SK-N-SH (cell line): ENCODE results near the gene EHD2. TPM values are rescaled to one million over a fixed set of nuclear protein-coding genes. Genes with fewer than 3 reads are reported as not detected.
A peak's percentile ranks its signal among the peaks of the same experiment; 100 is the strongest.

Experiments
- CTCF ChIA-PET: fragments of 300-600, 350-600 bp; formaldehyde crosslinking; extraction: SDS; loops from one replicate; lab custom pipeline; 2021; lab: Yijun Ruan, JAX
- POLR2A ChIA-PET: fragments of 350-600 bp; sonication (Branson Sonifier 250); formaldehyde crosslinking; extraction: SDS; loops from one replicate; lab custom pipeline; 2020; ENCODE audit warnings: antibody characterized with exemption, inconsistent platforms; lab: Yijun Ruan, JAX
- DNase-seq: peaks from one replicate; pipeline ENCODE4 v3.0.0; 2012
- H2AFZ ChIP-seq: fragments of 200-600 bp; sonication (generic); 2 replicates; pipeline ENCODE4 v1.8.1; 2016; ENCODE audit warnings: antibody characterized with exemption, mild to moderate bottlenecking, low read depth
- H3F3A ChIP-seq: fragments of 200-600 bp; sonication (generic); replicated peaks from 2 replicates; pipeline ENCODE3; 2016; ENCODE audit warnings: antibody characterized with exemption, mild to moderate bottlenecking; ENCODE audit not compliant: insufficient read depth
- H3K27ac ChIP-seq, 2 experiments: fragments of 200-500 bp in 1 of 2; fragments of 200-600 bp in 1 of 2; sonication (Bioruptor generic) in 1 of 2; sonication (generic), shearing (Covaris generic) in 1 of 2; 2 replicates each; pipeline versions ENCODE4 v1.5.1 to v1.6.1; 2014 to 2016; ENCODE audit warnings: low read depth in 2 of 2, inconsistent platforms in 1 of 2, low read length in 1 of 2, mild to moderate bottlenecking in 1 of 2, mixed read lengths in 1 of 2
- H3K27me3 ChIP-seq: fragments of 200-600 bp; sonication (generic), shearing (Covaris generic); 2 replicates; pipeline ENCODE4 v1.6.1; 2016; ENCODE audit warnings: mixed run types; ENCODE audit not compliant: insufficient read depth
- H3K36me3 ChIP-seq, 2 experiments: fragments of 200-500 bp in 1 of 2; fragments of 200-600 bp in 1 of 2; sonication (Bioruptor generic) in 1 of 2; sonication (generic) in 1 of 2; replicated peaks in 1 of 2; 2 replicates each; pipeline versions ENCODE3 to v1.5.1; 2014 to 2016; ENCODE audit warnings: low read length in 1 of 2, mild to moderate bottlenecking in 1 of 2; ENCODE audit not compliant: insufficient read depth in 2 of 2, control insufficient read depth in 1 of 2
- H3K4me1 ChIP-seq, 2 experiments: fragments of 200-500 bp in 1 of 2; fragments of 200-600 bp in 1 of 2; sonication (Bioruptor generic) in 1 of 2; sonication (generic), shearing (Covaris generic) in 1 of 2; 2 replicates each; pipeline versions ENCODE4 v1.5.1 to v1.6.1; 2014 to 2016; ENCODE audit warnings: low read depth in 1 of 2, low read length in 1 of 2, mixed run types in 1 of 2; ENCODE audit not compliant: insufficient read depth in 2 of 2, control insufficient read depth in 1 of 2
- H3K4me2 ChIP-seq: fragments of 200-600 bp; sonication (generic), shearing (Covaris generic); 2 replicates; pipeline ENCODE4 v1.6.1; 2017; ENCODE audit warnings: mixed run types
- H3K4me3 ChIP-seq, 2 experiments: fragments of 200-500 bp in 1 of 2; fragments of 200-600 bp in 1 of 2; sonication (Bioruptor generic) in 1 of 2; sonication (generic), shearing (Covaris generic) in 1 of 2; 2 replicates each; pipeline versions ENCODE4 v1.5.1 to v1.8.1; 2014 to 2016; ENCODE audit warnings: low read depth in 2 of 2, inconsistent platforms in 1 of 2, low read length in 1 of 2, mild to moderate bottlenecking in 1 of 2, mixed read lengths in 1 of 2, moderate library complexity in 1 of 2
- H3K79me2 ChIP-seq: fragments of 200-600 bp; sonication (generic); 2 replicates; pipeline ENCODE4 v1.8.1; 2017; ENCODE audit warnings: mild to moderate bottlenecking; ENCODE audit not compliant: insufficient read depth
- H3K9ac ChIP-seq: fragments of 200-600 bp; sonication (generic); 2 replicates; pipeline ENCODE4 v1.6.1; 2017; ENCODE audit warnings: mixed run types
- H3K9me2 ChIP-seq: fragments of 200-600 bp; sonication (generic); 2 replicates; pipeline ENCODE4 v1.6.1; 2017; ENCODE audit warnings: mixed run types
- H3K9me3 ChIP-seq: fragments of 200-600 bp; sonication (generic); 2 replicates; pipeline ENCODE4 v1.6.1; 2017; ENCODE audit warnings: mixed run types, mild to moderate bottlenecking, moderate library complexity
- H4K20me1 ChIP-seq: fragments of 200-600 bp; sonication (generic); 2 replicates; pipeline ENCODE4 v1.6.1; 2017; ENCODE audit warnings: mild to moderate bottlenecking, mixed run types; ENCODE audit not compliant: insufficient read depth
- ELF1 ChIP-seq: IDR thresholded peaks from 2 replicates; pipeline ENCODE4 v1.4.0; 2012
- FOSL2 ChIP-seq: IDR thresholded peaks from 2 replicates; pipeline ENCODE4 v1.4.0; 2012; ENCODE audit warnings: low read depth, mild to moderate bottlenecking, moderate library complexity, borderline replicate concordance
- FOXM1 ChIP-seq: IDR thresholded peaks from 2 replicates; pipeline ENCODE4 v1.4.0; 2012; ENCODE audit warnings: low read depth, mild to moderate bottlenecking
- JUND ChIP-seq: IDR thresholded peaks from 2 replicates; pipeline ENCODE4 v1.4.0; 2012
- MEF2A ChIP-seq: IDR thresholded peaks from 2 replicates; pipeline ENCODE4 v1.4.0; 2012; ENCODE audit warnings: low read depth, borderline replicate concordance
- NFIC ChIP-seq: IDR thresholded peaks from 2 replicates; pipeline ENCODE4 v1.4.0; 2012; ENCODE audit warnings: borderline replicate concordance
- NRF1 ChIP-seq: IDR thresholded peaks from 2 replicates; pipeline ENCODE4 v1.6.1; 2012; ENCODE audit warnings: low read depth, mild to moderate bottlenecking, low read length
- RAD21 ChIP-seq: IDR thresholded peaks from 2 replicates; pipeline ENCODE4 v1.6.1; 2012; ENCODE audit warnings: mild to moderate bottlenecking, low read length
- RCOR1 ChIP-seq: fragments of 150-350 bp; IDR thresholded peaks from 2 replicates; pipeline ENCODE4 v1.6.1; 2017; ENCODE audit warnings: antibody characterized with exemption, low read length
- RFX5 ChIP-seq: IDR thresholded peaks from 2 replicates; pipeline ENCODE4 v1.6.1; 2012; ENCODE audit warnings: mild to moderate bottlenecking, improper control_type of control experiment, low read length
- SIN3A ChIP-seq: IDR thresholded peaks from 2 replicates; pipeline ENCODE4 v1.6.1; 2012; ENCODE audit warnings: low read depth, mild to moderate bottlenecking, low read length, moderate library complexity, borderline replicate concordance
- SMC3 ChIP-seq: IDR thresholded peaks from 2 replicates; pipeline ENCODE4 v1.6.1; 2012; ENCODE audit warnings: low read depth, low read length, improper control_type of control experiment
- TAF1 ChIP-seq: IDR thresholded peaks from 2 replicates; pipeline ENCODE4 v1.6.1; 2012; ENCODE audit warnings: low read depth, mild to moderate bottlenecking, low read length, moderate library complexity, borderline replicate concordance
- TEAD4 ChIP-seq: IDR thresholded peaks from 2 replicates; pipeline ENCODE4 v1.4.0; 2012; ENCODE audit warnings: mild to moderate bottlenecking, borderline replicate concordance; ENCODE audit not compliant: insufficient read depth
- YY1 ChIP-seq: IDR thresholded peaks from 2 replicates; pipeline ENCODE4 v1.4.0; 2012; ENCODE audit warnings: low read depth, mild to moderate bottlenecking
- WGBS: methylation state at CpG from one replicate; pipeline ENCODE4 v1.1.6; 2017; ENCODE audit warnings: low lambda C conversion rate; 5-methylcytosine and 5-hydroxymethylcytosine counted together
- polyA plus RNA-seq, 3 experiments: library from polyadenylated mRNA; depleted of rRNA; stranded (reverse); fragments of >200 nt; gene quantifications; 2 replicates each; pipeline ENCODE4 v1.2.3, GENCODE V29; 2012
- TF ChIP-seq, protein P1 (sequence below): fragments of 150-350 bp; IDR thresholded peaks from 2 replicates; pipeline ENCODE4 v1.6.1; 2017; ENCODE audit warnings: antibody characterized with exemption, low read length, low read depth, borderline replicate concordance
- TF ChIP-seq, protein P2 (sequence below): IDR thresholded peaks from 2 replicates; pipeline ENCODE4 v1.4.0; 2012; ENCODE audit warnings: low read depth, borderline replicate concordance
- TF ChIP-seq, protein P3 (sequence below): IDR thresholded peaks from 2 replicates; pipeline ENCODE4 v1.6.1; 2012; ENCODE audit warnings: mild to moderate bottlenecking, low read depth, low read length, moderate library complexity
- TF ChIP-seq, protein P4 (sequence below): IDR thresholded peaks from 2 replicates; pipeline ENCODE4 v1.4.0; 2012; ENCODE audit warnings: low read depth
- TF ChIP-seq, protein P5 (sequence below): fragments of 200-600 bp; sonication (generic); IDR thresholded peaks from 2 replicates; pipeline ENCODE4 v1.6.1; 2017; ENCODE audit warnings: antibody characterized with exemption, mild to moderate bottlenecking, moderate library complexity

Gene EHD2
- polyA plus RNA-seq, 1 of the 3 experiments (the other 2 are of a cell fraction): 55.5 TPM

DNA sequence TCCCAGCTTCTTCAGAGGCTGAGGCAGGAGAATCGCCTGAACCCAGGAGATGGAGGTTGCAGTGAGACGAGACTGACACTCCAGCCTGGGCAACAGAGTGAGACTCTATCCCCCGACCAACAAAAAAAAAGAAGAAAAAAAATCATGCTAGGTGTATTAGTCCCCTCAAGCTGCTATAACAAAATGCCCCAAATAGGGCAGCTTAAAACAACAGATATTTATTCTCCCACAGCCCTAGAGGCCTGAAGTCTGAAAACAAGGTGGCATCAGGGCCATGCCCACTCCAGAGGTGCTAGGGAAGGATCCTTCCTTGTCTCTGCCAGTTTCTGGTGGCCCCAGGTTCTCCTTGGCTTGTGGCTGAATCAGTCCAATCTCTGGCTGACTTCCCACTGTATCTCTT lies 8.6 kb upstream of the EHD2 start (continued):
- TF ChIP-seq TEAD4 (no peak), JUND (no peak)
- TF ChIP-seq, protein P1, sequence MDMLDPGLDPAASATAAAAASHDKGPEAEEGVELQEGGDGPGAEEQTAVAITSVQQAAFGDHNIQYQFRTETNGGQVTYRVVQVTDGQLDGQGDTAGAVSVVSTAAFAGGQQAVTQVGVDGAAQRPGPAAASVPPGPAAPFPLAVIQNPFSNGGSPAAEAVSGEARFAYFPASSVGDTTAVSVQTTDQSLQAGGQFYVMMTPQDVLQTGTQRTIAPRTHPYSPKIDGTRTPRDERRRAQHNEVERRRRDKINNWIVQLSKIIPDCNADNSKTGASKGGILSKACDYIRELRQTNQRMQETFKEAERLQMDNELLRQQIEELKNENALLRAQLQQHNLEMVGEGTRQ: no peak

DNA sequence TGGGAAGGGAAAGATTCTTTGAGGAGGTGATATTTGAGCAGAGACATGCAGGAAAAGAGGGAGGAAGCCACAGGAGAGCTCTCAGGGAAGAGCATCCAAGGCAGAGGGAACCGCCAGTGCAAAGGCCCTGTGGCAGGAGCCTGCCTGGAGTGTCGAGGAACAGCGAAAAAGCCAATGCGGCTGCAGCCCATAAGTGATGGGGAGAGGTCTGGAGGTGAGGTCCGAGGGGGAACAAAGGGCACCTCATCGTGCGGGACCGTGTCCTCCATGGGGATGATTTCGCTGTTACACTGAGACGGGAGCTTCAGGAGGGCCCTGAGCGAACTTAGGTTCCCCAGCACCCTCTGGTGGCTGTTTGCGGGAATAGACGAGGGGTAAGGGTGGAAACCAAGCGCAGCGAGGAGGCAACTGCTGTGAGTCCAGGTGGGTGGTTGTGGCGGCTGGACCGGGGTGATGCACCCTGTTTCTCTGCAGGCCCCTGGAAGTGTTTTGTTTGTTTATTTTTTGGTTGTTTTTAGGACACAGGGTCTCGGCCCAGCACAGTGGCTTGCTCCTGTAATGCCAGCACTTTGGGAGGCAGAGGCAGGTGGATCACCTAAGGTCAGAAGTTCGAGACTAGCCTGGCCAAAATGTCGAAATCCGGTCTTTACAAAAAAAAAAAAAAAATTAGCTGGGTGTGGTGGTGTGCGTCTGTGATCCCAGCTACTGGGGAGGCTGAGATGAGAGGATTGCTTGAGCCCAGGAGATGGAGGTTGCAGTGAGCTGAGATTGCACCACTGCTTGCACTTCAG lies 5.9 kb upstream of the EHD2 start:
- Histone ChIP-seq H3K27ac (no peak overlapping the region), H3K79me2 (no peaks in the 10 kb centered on the region), H2AFZ (no peak overlapping the region), H3K27me3 (no peaks in the 10 kb centered on the region), H3K9me2 (no peaks in the 10 kb centered on the region), H3F3A (peaks cover 10% of the 10 kb centered on the region), H3K36me3 (peaks cover 3 to 10% of the 10 kb centered on the region in 2 experiments), H4K20me1 (no peaks in the 10 kb centered on the region), H3K9ac (no peak overlapping the region), H3K4me1 (no peaks in the 10 kb centered on the region), H3K4me3 (no peak overlapping the region; a peak in 1 of 4 replicates), H3K9me3 (no peaks in the 10 kb centered on the region), H3K4me2 (no peak overlapping the region)
- TF ChIP-seq MEF2A (no peak), SIN3A (no peak), RCOR1 (peak; percentile 43; the same call in 1 of the 2 replicates), RAD21 (peak; percentile 78), SMC3 (peak; percentile 77), FOSL2 (no peak), YY1 (no peak), FOXM1 (no peak), TAF1 (no peak), NRF1 (no peak), NFIC (no peak), ELF1 (no peak), RFX5 (no peak)
- TF ChIP-seq, protein P2, sequence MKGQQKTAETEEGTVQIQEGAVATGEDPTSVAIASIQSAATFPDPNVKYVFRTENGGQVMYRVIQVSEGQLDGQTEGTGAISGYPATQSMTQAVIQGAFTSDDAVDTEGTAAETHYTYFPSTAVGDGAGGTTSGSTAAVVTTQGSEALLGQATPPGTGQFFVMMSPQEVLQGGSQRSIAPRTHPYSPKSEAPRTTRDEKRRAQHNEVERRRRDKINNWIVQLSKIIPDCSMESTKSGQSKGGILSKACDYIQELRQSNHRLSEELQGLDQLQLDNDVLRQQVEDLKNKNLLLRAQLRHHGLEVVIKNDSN: no peak
- TF ChIP-seq, protein P3, sequence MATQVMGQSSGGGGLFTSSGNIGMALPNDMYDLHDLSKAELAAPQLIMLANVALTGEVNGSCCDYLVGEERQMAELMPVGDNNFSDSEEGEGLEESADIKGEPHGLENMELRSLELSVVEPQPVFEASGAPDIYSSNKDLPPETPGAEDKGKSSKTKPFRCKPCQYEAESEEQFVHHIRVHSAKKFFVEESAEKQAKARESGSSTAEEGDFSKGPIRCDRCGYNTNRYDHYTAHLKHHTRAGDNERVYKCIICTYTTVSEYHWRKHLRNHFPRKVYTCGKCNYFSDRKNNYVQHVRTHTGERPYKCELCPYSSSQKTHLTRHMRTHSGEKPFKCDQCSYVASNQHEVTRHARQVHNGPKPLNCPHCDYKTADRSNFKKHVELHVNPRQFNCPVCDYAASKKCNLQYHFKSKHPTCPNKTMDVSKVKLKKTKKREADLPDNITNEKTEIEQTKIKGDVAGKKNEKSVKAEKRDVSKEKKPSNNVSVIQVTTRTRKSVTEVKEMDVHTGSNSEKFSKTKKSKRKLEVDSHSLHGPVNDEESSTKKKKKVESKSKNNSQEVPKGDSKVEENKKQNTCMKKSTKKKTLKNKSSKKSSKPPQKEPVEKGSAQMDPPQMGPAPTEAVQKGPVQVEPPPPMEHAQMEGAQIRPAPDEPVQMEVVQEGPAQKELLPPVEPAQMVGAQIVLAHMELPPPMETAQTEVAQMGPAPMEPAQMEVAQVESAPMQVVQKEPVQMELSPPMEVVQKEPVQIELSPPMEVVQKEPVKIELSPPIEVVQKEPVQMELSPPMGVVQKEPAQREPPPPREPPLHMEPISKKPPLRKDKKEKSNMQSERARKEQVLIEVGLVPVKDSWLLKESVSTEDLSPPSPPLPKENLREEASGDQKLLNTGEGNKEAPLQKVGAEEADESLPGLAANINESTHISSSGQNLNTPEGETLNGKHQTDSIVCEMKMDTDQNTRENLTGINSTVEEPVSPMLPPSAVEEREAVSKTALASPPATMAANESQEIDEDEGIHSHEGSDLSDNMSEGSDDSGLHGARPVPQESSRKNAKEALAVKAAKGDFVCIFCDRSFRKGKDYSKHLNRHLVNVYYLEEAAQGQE: no peak
- TF ChIP-seq, protein P4, sequence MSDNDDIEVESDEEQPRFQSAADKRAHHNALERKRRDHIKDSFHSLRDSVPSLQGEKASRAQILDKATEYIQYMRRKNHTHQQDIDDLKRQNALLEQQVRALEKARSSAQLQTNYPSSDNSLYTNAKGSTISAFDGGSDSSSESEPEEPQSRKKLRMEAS: no peak
- TF ChIP-seq, protein P5, sequence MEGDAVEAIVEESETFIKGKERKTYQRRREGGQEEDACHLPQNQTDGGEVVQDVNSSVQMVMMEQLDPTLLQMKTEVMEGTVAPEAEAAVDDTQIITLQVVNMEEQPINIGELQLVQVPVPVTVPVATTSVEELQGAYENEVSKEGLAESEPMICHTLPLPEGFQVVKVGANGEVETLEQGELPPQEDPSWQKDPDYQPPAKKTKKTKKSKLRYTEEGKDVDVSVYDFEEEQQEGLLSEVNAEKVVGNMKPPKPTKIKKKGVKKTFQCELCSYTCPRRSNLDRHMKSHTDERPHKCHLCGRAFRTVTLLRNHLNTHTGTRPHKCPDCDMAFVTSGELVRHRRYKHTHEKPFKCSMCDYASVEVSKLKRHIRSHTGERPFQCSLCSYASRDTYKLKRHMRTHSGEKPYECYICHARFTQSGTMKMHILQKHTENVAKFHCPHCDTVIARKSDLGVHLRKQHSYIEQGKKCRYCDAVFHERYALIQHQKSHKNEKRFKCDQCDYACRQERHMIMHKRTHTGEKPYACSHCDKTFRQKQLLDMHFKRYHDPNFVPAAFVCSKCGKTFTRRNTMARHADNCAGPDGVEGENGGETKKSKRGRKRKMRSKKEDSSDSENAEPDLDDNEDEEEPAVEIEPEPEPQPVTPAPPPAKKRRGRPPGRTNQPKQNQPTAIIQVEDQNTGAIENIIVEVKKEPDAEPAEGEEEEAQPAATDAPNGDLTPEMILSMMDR: peak; percentile 75
- TF ChIP-seq, protein P1: no peak
- 26% methylated on average over 20 of the region's 22 CpGs for WGBS
- ChIA-PET CTCF (interaction anchor here (0.6 to 23.1 kb wide), 32 partner anchors 7 to 411 kb away, joined by 3 to 475 read pairs (median 4); partner anchors contain the start of genes EHD2, NAPA and NOP53), POLR2A (interaction anchor here (1.0 kb wide), 1 partner anchor 97 kb away, joined by 3 read pairs; no protein-coding TSS in a partner anchor)
- DNase-seq: peak; percentile 84
